Fibroblast of lung (primary cell): ENCODE data around the gene GNPTG.

Source experiments
- EZH2 ChIP-seq: IDR thresholded peaks from 2 replicates; pipeline ENCODE4 v1.5.1; 2012; ENCODE audit warnings: low read length, control low read depth, mild to moderate bottlenecking; ENCODE audit errors: missing control alignments
- TF ChIP-seq, protein P1 (sequence below), 2 donors: IDR thresholded peaks in 1 of 2; conservative IDR thresholded peaks in 1 of 2; 1 replicate in 1 of 2; 2 replicates in 1 of 2; pipeline ENCODE4 v1.5.1; 2011 to 2012; ENCODE audit warnings: low read length in 2 of 2, control low read depth in 1 of 2, inconsistent platforms in 1 of 2, low read depth in 1 of 2, mild to moderate bottlenecking in 1 of 2

DNA sequence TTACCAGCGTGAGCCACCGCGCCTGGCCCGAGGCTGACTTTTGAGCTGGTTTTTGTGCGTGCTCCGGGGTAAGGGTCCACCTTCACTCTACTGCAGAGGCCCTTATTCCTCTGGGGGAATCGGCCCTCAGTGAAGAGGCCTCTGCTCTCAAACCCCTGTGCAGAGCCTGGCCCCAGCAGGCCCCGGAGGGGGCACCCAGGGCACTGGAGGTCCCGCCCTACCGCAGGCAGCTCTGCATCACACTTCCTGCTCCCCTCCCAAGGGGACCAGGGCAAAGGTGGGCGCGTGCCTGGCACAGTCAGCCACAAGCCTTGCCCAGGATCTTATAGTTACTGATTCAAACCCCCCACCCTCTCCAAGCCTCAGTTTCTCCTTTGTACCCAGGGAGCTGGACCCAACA, 45.9 kb upstream of the GNPTG start:
- TF ChIP-seq, protein P1, sequence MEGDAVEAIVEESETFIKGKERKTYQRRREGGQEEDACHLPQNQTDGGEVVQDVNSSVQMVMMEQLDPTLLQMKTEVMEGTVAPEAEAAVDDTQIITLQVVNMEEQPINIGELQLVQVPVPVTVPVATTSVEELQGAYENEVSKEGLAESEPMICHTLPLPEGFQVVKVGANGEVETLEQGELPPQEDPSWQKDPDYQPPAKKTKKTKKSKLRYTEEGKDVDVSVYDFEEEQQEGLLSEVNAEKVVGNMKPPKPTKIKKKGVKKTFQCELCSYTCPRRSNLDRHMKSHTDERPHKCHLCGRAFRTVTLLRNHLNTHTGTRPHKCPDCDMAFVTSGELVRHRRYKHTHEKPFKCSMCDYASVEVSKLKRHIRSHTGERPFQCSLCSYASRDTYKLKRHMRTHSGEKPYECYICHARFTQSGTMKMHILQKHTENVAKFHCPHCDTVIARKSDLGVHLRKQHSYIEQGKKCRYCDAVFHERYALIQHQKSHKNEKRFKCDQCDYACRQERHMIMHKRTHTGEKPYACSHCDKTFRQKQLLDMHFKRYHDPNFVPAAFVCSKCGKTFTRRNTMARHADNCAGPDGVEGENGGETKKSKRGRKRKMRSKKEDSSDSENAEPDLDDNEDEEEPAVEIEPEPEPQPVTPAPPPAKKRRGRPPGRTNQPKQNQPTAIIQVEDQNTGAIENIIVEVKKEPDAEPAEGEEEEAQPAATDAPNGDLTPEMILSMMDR (conservative IDR thresholded peaks at IDR 0.05 in 1 of 2, IDR thresholded peaks at IDR 0.05 in 1 of 2; ENCODE audit: low read depth in 1 of 2, low read length in 2 of 2), result no peak
- TF ChIP-seq EZH2, result no peak
